Bronchus fibroblast of lung (primary cell): Measurements from ENCODE around the gene CCDC50. TPM values are rescaled to one million over a fixed set of nuclear protein-coding genes. Genes with fewer than 3 reads are reported as not detected.

Source experiments
- total RNA-seq: library from RNA; depleted of rRNA; stranded (reverse); fragments of >200 nt; gene quantifications from 2 replicates; pipeline ENCODE4 v1.2.3, GENCODE V29; 2015

CCDC50 gene, protein sequence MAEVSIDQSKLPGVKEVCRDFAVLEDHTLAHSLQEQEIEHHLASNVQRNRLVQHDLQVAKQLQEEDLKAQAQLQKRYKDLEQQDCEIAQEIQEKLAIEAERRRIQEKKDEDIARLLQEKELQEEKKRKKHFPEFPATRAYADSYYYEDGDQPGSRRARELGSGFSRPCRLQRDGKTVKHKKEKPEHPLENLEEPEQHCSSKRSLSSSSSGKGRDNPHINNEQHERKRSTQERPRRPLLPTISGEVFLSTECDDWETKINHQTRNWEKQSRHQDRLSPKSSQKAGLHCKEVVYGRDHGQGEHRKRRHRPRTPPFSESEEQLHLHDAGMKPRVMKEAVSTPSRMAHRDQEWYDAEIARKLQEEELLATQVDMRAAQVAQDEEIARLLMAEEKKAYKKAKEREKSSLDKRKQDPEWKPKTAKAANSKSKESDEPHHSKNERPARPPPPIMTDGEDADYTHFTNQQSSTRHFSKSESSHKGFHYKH
- total RNA-seq: 69.6 and 77.7 TPM in 2 replicates

DNA sequence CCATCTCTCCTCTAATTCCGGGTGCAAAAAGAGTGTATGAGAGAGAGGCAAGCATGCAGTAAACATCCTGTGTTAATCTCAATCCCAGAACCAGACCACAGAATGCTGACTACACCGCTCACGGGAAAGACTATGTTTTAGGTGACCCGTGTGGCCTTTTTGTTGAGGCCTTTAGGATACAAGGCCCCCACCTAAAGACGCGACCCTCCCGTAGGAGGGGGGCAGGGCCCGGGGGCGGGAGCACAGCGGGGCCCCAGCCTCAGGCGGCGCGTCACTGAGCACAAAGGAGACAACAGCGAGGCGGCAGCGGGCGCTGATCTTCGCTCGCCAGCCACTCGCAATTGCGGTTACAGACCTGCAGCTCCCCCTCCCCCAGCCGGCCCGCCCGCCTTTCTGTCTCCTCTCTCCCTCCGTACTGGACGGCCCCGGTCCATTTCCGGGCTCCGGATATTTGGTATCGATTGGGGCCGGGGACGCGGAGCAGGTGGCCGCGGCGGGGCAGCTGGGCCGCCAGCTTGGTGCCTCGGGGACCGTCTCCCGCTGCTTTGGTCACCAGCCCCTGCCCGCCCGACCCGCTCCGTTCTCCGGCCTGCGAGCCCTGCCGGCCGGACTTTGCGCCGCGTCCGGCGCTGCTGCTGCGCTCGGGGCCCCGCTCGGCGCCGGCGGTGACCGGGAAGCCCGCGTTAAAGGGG, at the start of gene CCDC50:
CCDC50 (plus strand) TSS at position 433 of the 692 bp plus-strand sequence. CDS start 281 bp downstream, outside the sequence.

DNA sequence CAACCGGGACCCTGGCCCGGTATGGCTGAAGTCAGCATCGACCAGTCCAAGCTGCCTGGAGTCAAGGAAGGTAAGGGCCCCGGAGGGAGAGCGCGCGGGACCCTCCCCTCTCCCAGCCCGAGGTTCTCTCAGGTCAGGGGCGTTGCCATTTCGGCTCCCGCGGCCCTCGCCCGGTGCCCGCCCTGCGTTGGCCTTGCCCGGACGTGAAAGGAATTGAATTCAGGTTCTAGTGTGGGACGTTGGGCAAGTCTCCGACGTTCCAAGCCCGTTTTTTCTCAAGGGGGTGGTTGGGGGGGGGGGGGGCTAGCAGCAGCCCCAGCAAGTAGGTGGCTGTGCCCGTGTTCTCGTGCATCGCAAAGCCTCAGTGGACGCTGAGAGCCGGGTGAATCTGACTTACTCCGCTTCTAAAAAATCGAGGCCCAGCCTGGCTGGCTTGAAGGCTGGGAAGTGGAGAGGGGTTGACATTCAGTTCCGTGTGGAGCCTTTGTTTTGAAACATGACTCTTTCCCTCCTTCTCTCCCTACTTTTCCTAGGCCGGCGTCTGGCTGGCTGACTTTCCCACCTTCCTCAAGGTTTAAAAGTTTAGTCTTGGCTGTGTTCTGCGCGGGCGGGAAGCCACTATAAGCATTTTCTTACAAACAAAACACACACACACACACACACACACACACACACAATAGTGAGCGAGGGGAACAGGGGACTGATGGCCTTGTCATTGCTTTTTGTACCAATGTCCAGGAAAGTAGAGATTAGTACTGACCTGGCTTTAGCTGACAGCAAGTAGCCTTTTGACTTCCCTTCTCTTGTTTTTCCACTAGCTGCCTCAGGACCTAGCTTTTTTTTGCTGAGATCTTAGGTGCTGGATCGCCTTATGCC, 698 bp downstream of the CCDC50 start, which contains the start of gene UTS2B:
UTS2B (minus strand) TSS at position 873 of the 876 bp plus-strand sequence. CDS start 48,337 bp downstream, outside the sequence.

Other genes with a start within 250 kb of the CCDC50 start
- not detected in 2 replicates for gene OSTN, start 130.2 kb upstream of the CCDC50 start, total RNA-seq
- gene UTS2B, start 1.1 kb downstream of the CCDC50 start, total RNA-seq: 0.59 TPM in 1 of 2 replicates, not detected in the other
- gene PYDC2, start 131.8 kb downstream of the CCDC50 start, total RNA-seq: not detected in 2 replicates